GM21515 (cell line): Measurements from ENCODE around the gene HEATR1.

Source experiments
- ATAC-seq: cut with Tn5 transposase; IDR thresholded peaks from one replicate; pipeline ENCODE4 v1.9.1; 2021; ENCODE audit not compliant: unreplicated experiment

HEATR1 gene

GRCh38 chr1:236541710-236542109, 62.6 kb downstream of the HEATR1 start:
- ATAC-seq, result no peak

DNA sequence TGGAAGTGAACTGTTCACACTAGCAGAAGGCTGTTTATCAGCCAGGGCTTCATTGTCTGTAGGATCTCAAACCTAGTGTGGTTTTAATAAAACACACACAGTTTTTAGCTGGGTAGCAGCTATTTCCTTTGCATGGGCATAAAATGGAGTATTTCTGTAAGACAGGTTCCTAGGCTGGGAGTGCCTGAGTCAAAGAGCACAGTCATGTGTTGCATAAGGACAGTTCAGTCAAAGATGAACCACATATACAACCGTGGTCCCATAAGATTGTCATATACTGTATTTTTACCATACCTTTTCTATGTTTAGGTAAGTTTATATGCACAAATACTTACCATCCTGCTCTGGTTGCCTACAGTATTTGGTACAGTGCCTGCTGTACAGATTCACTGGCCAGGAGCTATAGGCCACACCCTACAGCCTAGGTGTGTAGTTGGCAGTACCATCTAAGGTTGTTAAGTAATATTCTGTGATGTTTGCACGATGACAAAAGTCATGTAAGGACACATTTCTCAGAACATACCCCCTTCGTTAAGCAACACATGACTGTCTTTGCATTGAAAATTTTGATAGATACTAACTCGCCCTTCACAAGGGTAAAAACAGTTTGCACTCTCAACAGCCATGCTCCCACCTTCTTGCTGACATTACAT, 63.4 kb downstream of the HEATR1 start:
- no peak for ATAC-seq

GRCh38 chr1:236536540-236536939, 67.8 kb downstream of the HEATR1 start:
- ATAC-seq, result no peak

- no peak for ATAC-seq
Measured at GRCh38 chr1:236535662-236536161, 68.6 kb downstream of the HEATR1 start.

DNA sequence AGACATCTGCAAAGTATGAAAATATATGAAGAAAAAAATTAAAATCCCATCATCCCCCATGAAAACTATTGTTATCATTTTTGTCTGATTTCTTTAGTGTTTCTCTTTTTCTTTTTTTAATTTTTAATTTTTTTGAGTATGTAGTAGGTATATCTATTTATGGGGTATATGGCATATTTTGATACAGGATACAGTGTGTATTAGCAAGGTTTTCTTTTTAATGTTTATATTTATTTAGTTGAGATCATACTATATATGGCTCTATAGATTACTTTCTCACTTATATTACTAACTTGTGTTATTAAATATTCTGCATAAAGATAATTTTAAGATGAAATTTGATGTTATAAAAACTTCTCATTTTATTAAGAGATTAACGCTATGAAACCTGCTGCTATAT, 69.1 kb downstream of the HEATR1 start:
- ATAC-seq, result no peak

DNA sequence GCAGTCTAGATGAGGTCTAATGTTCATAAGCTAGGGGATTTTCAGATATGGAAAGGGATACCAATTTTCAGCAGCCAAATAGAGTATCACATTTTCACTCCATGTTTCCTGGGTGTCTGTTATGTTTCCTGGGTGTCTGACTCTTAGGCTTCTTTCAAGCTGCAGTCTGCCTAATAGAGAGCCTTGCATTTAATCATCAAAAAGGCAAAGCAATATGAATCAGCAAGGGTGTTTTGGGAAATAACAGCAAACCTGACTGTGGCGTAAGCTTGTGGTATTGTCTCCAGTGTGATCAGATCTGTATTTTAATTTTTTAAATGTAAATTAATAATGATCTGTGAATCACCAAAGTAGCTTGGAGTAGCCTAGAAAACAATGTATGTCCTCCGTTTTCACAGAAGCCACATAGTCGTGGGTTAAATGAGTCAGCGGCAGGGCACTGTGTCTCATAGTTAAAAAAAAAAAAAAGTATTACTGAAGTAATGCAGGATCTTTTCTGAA, 70.1 kb downstream of the HEATR1 start:
- ATAC-seq, result no peak

GRCh38 chr1:236532850-236533249, 71.5 kb downstream of the HEATR1 start:
- ATAC-seq, result no peak

DNA sequence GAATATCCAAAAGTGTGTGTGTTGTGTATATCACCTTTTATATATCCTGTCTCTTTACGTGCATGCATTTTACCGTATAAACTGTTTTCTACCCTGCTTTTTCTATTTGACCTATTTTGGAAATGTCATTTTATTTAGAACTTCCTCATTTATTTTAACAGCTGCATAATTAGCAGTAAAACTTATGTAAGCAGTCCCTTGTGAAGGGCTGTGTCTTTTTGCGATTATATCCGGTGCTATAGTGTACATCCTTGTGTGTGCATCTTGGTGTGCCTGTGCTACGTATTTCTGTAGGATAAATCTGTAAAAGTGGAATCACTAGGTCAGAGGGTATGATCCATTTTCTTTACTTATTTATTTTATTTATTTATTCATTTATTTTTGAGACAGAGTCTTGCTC, 73.4 kb downstream of the HEATR1 start:
- ATAC-seq, result no peak

DNA sequence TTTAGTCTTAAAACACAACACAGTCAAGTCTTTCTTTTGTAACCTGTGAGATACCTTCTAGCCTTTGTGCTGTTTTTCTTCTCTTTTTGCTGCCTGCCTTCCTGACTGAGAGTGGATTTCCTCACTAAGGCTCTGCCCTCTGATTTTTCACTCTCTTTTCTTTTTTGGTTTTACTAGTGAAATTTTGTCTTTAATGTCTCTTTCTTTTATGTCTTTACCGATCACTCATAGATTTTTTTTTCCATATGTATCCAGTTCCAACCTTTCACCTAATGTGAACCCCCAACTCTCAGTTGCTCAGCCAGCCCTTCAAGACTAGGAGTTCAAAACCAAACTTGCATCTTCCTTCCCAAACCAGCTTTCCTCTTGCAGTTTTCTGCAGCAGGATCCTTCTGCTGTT, 74.0 kb downstream of the HEATR1 start:
- no peak for ATAC-seq

GRCh38 chr1:236526079-236526478, 78.2 kb downstream of the HEATR1 start:
- ATAC-seq, result no peak

DNA sequence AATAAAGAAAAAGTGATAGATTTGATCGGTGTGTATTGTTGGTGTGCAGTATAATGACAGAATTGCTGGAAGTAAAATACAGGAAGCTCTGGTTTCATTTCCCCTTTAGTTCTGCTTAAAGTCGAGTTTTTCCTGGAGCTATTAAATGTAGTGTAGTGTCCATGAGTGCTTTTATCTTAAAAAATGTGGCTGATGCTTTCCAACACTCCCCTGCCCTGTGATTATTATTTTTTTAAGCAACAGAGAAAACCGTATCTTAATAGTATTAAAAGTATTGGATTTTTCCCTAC, 79.5 kb downstream of the HEATR1 start:
- no peak for ATAC-seq

DNA sequence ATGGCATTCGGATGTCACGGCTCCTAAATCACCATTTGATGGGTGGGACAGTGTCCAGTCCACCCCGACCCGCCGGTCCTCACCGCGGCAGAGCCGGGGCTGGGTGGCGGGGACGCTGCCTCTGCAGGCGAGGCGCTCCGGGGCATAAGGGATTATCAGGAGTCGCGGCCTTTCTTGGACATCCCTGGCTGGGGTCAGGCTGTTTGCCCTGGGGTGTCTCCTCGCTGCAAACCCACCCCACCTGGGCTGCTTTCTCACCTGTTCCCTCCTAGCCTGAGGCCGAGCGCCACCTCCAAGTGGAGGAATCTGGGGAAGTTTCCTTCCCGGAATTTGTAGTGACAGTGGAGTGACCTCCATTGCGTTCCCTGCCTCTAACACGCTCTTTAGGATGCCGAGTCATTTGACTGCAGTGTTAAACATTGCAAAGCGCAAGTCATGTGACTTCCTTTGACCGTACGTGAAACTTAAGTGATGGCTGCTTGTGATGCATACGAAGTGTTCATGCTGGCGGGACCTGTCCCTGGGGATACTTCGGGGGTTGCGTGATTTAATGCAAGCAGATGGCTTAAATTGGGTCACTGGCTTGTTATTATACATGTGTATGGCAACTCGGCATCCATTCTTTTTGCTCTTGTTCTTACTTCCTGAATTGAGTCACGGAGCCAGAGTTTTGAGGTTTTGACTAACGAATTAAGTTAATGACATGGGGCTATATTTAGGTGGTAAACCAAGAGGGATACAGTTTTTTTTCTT, 80.0 kb downstream of the HEATR1 start:
- ATAC-seq, result peak; percentile 88

- ATAC-seq, result peak; percentile 58
Measured at GRCh38 chr1:236523704-236524141, 80.6 kb downstream of the HEATR1 start, which contains the start of gene LGALS8. LGALS8 (plus strand) TSS chr1:236523982; CDS start chr1:236526071, 2,089 bp downstream.

- ATAC-seq, result no peak
Measured at GRCh38 chr1:236522937-236523703, 81.2 kb downstream of the HEATR1 start.

GRCh38 chr1:236520445-236521005, 83.8 kb downstream of the HEATR1 start:
- ATAC-seq, result no peak

DNA sequence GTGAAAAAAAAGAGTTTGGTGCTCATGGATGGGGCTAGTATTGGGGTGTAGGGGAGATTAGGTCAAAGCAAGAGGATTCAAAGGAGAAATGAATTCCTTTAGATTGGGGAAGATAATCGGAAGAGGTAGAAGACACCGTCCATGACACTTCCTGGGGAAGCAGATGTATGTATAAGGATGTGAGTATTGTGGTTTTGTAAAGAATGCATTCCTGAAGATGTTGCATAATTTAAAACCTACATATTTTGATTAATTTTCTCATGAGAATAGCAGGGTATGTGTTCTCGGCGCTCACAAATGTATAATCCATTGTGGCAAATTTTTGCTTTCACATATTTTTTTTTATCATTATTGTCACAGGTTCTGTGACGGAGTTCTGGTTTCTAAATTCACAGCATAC, 86.0 kb downstream of the HEATR1 start:
- ATAC-seq, result no peak

GRCh38 chr1:236516929-236517704, 87.2 kb downstream of the HEATR1 start:
- no peak for ATAC-seq

DNA sequence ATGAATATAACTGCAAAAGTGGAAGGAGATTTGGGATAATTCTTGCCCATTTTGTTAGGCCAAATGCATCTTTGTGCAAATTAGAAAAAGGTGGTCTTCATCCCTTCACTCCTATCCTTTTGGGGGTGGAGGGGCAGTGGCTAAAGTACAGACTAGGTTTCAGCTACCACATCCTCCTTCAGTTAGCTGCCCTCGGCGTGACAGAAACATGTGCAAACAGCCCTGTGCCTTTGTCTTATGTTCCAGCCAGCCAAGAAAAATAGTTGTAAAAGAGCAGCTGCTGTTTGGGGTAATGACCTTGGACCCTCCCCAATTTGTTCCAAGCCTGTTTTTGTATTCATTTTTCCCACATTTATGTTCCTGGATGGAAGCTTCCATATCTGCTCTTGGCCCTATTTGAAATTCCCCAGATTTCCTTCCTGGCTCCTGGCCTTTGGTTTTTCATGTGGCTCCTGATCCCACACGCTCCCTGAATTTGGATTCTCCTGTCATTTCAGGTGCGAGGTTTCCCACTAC, 88.8 kb downstream of the HEATR1 start:
- no peak for ATAC-seq

- ATAC-seq, result no peak
Measured at GRCh38 chr1:236514703-236515442, 89.4 kb downstream of the HEATR1 start.
